HepG2 (cell line): Measurements from ENCODE around the gene SYNJ2. TPM values are rescaled to one million over a fixed set of nuclear protein-coding genes. Genes with fewer than 3 reads are reported as not detected.

Experiments used
- CHD4 ChIP-seq: fragments of 200-600 bp; sonication (generic); IDR thresholded peaks from 2 replicates; pipeline ENCODE4 v1.7.0; 2017; ENCODE audit warnings: mild to moderate bottlenecking, low read length, borderline replicate concordance
- ZNF207 ChIP-seq: fragments of 450-650 bp; IDR thresholded peaks from 2 replicates; pipeline ENCODE4 v1.6.1; 2016; ENCODE audit warnings: antibody characterized with exemption, borderline replicate concordance
- ZNF282 ChIP-seq: fragments of 450-650 bp; IDR thresholded peaks from 2 replicates; pipeline ENCODE4 v1.6.1; 2018; ENCODE audit not compliant: partially characterized antibody
- ZNF329 ChIP-seq: sonication (generic); formaldehyde crosslinking; IDR thresholded peaks from 2 replicates; pipeline ENCODE4 v1.9.0; 2021; ENCODE audit warnings: low read depth, mild to moderate bottlenecking, missing genetic modification reagents
- polyA plus RNA-seq, 8 experiments: library from polyadenylated mRNA; depleted of rRNA in 3 of 8; stranded (reverse) in 7 of 8; unstranded in 1 of 8; fragments of >200 nt; fragmentation: Illumina TruSeq in 4 of 8; extraction: Trizol in 4 of 8; gene quantifications; 2 replicates each; pipeline versions ENCODE4 v1.2.1 to v1.2.3, GENCODE V29; 2011 to 2016; ENCODE audit warnings: low read depth in 4 of 8, missing spikeins in 1 of 8, mixed read lengths in 1 of 8; ENCODE audit not compliant: insufficient read depth in 1 of 8
- total RNA-seq, 5 experiments: library from RNA; depleted of rRNA; stranded (reverse); fragments of >200 nt; fragmentation: Illumina TruSeq; extraction: Trizol; gene quantifications; 2 replicates each; pipeline ENCODE4 v1.2.3, GENCODE V29; 2016; ENCODE audit warnings: low read depth in 1 of 5
- TF ChIP-seq, protein P1 (sequence below): sonication (generic); formaldehyde crosslinking; IDR thresholded peaks from 2 replicates; pipeline ENCODE4 v1.4.0; 2020; ENCODE audit warnings: missing genetic modification reagents, mild to moderate bottlenecking, borderline replicate concordance
- TF ChIP-seq, protein P2 (sequence below): sonication (generic); formaldehyde crosslinking; IDR thresholded peaks from 2 replicates; pipeline ENCODE4 v1.4.0; 2020; ENCODE audit warnings: mild to moderate bottlenecking, low read depth, missing genetic modification reagents
- TF ChIP-seq, protein P3 (sequence below): sonication (generic); formaldehyde crosslinking; IDR thresholded peaks from 2 replicates; pipeline ENCODE4 v1.9.0; 2021; ENCODE audit warnings: mild to moderate bottlenecking, missing genetic modification reagents
- TF ChIP-seq, protein P4 (sequence below): sonication (generic); IDR thresholded peaks from 2 replicates; pipeline ENCODE4 v1.6.1; 2016; ENCODE audit warnings: low read depth, borderline replicate concordance

The SYNJ2 gene
- total and polyA plus RNA-seq, 2 of the 13 experiments (the other 11 are each of a cell fraction or from before 2014, with no cell fraction given): 39.1 to 57.6 TPM

DNA sequence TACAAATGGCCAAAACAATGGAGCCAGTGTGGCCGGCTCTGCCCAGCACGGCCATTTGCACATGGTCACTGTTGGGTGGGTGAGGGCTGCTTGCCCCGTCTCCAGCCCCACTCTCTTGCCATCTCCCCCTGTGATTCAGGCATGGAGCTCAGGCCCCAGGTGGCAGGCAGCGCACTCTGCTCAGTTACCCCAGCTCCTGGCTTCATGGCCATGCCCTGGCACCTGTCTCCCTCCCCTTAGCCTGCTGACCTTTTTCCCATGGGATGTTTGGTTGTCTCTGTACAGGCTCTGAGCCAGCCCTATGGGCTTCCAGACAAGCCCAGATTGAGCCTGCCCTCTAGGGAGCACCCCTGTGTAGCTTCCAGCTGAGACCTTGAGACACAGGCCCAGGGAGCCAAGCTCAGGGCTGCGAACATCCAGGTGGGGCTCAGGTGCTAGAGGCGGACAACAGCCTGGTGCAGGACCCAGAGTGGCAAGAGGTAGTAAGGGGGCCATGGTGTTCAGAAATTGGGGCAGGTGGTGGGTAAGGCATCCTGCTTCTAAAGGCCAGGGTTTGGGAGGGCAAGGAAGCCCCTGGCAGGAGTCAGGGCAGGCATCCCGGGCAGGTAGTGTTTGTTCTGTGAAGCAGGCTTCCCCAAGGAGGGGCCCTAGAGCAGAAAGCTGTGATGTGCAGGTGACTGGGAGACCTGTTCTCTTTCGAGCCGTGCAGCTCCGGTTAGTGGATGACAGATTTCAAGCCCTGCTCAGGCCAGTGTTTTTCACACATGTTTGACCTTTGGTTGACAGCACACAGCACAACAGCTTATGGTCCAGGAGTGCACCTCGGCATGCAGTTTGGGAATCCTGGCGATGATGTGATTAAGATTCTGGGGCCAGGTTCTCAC, 17.7 kb downstream of the SYNJ2 start (continued):
- TF ChIP-seq, protein P1, sequence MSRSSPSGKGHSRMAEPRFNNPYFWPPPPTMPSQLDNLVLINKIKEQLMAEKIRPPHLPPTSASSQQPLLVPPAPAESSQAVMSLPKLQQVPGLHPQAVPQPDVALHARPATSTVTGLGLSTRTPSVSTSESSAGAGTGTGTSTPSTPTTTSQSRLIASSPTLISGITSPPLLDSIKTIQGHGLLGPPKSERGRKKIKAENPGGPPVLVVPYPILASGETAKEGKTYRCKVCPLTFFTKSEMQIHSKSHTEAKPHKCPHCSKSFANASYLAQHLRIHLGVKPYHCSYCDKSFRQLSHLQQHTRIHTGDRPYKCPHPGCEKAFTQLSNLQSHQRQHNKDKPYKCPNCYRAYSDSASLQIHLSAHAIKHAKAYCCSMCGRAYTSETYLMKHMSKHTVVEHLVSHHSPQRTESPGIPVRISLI (CRISPR knock-in tag): 0 out of 2 replicates have a peak, but pooled peaks have one; percentile 13
- TF ChIP-seq ZNF329 (CRISPR knock-in tag) (no peak), ZNF207 (no peak), ZNF282 (no peak), CHD4 (no peak)
- TF ChIP-seq, protein P2, sequence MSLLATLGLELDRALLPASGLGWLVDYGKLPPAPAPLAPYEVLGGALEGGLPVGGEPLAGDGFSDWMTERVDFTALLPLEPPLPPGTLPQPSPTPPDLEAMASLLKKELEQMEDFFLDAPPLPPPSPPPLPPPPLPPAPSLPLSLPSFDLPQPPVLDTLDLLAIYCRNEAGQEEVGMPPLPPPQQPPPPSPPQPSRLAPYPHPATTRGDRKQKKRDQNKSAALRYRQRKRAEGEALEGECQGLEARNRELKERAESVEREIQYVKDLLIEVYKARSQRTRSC (CRISPR knock-in tag): no peak
- TF ChIP-seq, protein P3, sequence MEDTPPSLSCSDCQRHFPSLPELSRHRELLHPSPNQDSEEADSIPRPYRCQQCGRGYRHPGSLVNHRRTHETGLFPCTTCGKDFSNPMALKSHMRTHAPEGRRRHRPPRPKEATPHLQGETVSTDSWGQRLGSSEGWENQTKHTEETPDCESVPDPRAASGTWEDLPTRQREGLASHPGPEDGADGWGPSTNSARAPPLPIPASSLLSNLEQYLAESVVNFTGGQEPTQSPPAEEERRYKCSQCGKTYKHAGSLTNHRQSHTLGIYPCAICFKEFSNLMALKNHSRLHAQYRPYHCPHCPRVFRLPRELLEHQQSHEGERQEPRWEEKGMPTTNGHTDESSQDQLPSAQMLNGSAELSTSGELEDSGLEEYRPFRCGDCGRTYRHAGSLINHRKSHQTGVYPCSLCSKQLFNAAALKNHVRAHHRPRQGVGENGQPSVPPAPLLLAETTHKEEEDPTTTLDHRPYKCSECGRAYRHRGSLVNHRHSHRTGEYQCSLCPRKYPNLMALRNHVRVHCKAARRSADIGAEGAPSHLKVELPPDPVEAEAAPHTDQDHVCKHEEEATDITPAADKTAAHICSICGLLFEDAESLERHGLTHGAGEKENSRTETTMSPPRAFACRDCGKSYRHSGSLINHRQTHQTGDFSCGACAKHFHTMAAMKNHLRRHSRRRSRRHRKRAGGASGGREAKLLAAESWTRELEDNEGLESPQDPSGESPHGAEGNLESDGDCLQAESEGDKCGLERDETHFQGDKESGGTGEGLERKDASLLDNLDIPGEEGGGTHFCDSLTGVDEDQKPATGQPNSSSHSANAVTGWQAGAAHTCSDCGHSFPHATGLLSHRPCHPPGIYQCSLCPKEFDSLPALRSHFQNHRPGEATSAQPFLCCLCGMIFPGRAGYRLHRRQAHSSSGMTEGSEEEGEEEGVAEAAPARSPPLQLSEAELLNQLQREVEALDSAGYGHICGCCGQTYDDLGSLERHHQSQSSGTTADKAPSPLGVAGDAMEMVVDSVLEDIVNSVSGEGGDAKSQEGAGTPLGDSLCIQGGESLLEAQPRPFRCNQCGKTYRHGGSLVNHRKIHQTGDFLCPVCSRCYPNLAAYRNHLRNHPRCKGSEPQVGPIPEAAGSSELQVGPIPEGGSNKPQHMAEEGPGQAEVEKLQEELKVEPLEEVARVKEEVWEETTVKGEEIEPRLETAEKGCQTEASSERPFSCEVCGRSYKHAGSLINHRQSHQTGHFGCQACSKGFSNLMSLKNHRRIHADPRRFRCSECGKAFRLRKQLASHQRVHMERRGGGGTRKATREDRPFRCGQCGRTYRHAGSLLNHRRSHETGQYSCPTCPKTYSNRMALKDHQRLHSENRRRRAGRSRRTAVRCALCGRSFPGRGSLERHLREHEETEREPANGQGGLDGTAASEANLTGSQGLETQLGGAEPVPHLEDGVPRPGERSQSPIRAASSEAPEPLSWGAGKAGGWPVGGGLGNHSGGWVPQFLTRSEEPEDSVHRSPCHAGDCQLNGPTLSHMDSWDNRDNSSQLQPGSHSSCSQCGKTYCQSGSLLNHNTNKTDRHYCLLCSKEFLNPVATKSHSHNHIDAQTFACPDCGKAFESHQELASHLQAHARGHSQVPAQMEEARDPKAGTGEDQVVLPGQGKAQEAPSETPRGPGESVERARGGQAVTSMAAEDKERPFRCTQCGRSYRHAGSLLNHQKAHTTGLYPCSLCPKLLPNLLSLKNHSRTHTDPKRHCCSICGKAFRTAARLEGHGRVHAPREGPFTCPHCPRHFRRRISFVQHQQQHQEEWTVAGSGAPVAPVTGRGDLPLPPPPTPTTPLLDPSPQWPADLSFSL (CRISPR knock-in tag): no peak
- TF ChIP-seq, protein P4, sequence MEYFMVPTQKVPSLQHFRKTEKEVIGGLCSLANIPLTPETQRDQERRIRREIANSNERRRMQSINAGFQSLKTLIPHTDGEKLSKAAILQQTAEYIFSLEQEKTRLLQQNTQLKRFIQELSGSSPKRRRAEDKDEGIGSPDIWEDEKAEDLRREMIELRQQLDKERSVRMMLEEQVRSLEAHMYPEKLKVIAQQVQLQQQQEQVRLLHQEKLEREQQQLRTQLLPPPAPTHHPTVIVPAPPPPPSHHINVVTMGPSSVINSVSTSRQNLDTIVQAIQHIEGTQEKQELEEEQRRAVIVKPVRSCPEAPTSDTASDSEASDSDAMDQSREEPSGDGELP: peak; percentile 40; the same call in 1 of the 2 replicates
